ENCODE data around the gene GRIN3A.
"Not testable (repeated sequence)": the region's sequence is repeated elsewhere in the genome, so short reads cannot be mapped to it uniquely, and the experiment has no call there.

GRIN3A gene

GRCh38 chr9:101736717-101737116 is 1.7 kb downstream of the GRIN3A start:
- Histone ChIP-seq H3K4me1 (ENCODE audit: control insufficient read depth, insufficient read depth, low read length) (peaks cover 10% of the 10 kb centered on the region), H3K9me3 (ENCODE audit: control insufficient read depth in 2 of 2, low read length in 2 of 2) (no peaks in the 10 kb centered on the region), H3K4me3 (ENCODE audit: low read length in 2 of 2) (no peak overlapping the region), H3K36me3 (ENCODE audit: control insufficient read depth in 2 of 2, insufficient read depth in 2 of 2, low read length in 2 of 2) (no peaks in the 10 kb centered on the region), H3K27me3 (ENCODE audit: control insufficient read depth in 1 of 2, insufficient read depth in 2 of 2, low read length in 2 of 2) (peaks cover 22 to 25% of the 10 kb centered on the region in 2 donors), H3K9ac (ENCODE audit: low read length in 2 of 2) (no peak overlapping the region), H3K27ac (ENCODE audit: low read length) (no peak overlapping the region)

DNA sequence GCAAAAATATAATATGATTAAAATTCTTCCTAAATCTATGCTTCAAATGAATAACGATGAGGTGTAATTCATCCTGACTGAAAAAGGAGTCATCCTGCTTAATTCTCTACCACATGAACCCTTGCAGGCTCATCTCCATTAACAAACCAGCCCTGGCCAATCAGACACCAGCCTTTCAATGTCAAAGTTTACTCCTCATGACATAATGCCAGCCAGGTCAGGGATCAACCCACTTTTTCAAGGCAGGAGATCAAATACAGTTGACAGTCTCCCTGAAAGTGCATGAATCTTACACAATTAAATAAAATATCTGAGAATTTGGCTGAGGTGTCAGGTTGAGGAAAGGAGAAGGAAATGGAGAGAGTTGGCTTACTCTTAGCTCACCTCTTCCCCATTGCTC is 7.0 kb downstream of the GRIN3A start:
- H3K4me3 ChIP-seq (ENCODE audit: low read length in 2 of 2), result no peak overlapping the region
- no peaks in the 10 kb centered on the region for H3K36me3 ChIP-seq (ENCODE audit: control insufficient read depth in 2 of 2, insufficient read depth in 2 of 2, low read length in 2 of 2)
- peaks cover 0 to 3% of the 10 kb centered on the region in 2 donors for H3K27me3 ChIP-seq (ENCODE audit: control insufficient read depth in 1 of 2, insufficient read depth in 2 of 2, low read length in 2 of 2)
- no peak overlapping the region for H3K9ac ChIP-seq (ENCODE audit: low read length in 2 of 2)
- no peaks in the 10 kb centered on the region for H3K9me3 ChIP-seq (ENCODE audit: control insufficient read depth in 2 of 2, low read length in 2 of 2)
- H3K27ac ChIP-seq (ENCODE audit: low read length), result no peak overlapping the region
- H3K4me1 ChIP-seq (ENCODE audit: control insufficient read depth, insufficient read depth, low read length), result no peaks in the 10 kb centered on the region

DNA sequence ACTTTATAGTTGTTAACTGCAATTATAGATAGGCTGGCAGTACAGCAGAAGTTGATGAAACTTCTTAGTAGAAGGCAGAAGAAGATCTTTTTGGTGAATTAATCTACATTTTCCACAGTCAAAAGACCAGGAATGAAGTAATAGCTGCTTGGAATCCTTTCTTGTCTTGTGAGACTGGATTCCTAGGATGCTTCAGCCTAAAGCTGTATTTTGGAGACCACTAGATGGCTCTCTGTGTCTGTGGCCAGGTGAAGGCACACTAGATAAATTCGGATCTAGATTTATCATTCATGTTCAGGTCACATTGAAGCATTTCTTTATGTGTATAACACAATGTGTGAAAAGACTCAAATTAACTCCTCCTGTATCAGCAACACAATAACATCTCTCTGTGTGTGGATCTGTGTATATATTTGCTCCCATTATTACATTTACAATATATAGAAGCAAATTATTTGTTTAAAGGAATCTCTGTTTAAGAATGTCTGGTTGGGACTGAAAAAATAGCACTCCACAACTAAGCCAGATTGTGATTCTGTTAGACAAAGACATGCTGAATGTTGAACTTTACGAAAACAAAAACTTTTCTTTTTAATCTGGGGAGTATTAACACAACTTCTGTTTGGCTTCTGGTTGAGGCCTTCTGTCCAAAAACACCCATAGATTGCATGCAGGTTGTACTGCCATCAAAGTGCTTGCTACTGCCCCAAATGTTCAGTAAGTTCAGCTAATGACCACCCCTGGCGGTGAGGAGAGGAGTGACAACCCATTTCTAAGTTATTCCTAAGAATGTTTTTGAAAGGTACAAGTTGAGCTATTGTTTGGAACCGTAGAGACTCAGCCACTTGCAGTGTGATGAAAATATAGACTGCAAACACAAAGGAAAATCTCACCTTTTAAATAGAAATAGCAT is 10.6 kb downstream of the GRIN3A start:
- Histone ChIP-seq H3K36me3 (ENCODE audit: control insufficient read depth in 2 of 2, insufficient read depth in 2 of 2, low read length in 2 of 2) (no peaks in the 10 kb centered on the region), H3K4me3 (ENCODE audit: low read length in 2 of 2) (no peak overlapping the region), H3K27me3 (ENCODE audit: control insufficient read depth in 1 of 2, insufficient read depth in 2 of 2, low read length in 2 of 2) (no peaks in the 10 kb centered on the region), H3K4me1 (ENCODE audit: control insufficient read depth, insufficient read depth, low read length) (no peaks in the 10 kb centered on the region), H3K9ac (ENCODE audit: low read length in 2 of 2) (no peak overlapping the region), H3K9me3 (ENCODE audit: control insufficient read depth in 2 of 2, low read length in 2 of 2) (no peaks in the 10 kb centered on the region), H3K27ac (ENCODE audit: low read length) (no peak overlapping the region)

DNA sequence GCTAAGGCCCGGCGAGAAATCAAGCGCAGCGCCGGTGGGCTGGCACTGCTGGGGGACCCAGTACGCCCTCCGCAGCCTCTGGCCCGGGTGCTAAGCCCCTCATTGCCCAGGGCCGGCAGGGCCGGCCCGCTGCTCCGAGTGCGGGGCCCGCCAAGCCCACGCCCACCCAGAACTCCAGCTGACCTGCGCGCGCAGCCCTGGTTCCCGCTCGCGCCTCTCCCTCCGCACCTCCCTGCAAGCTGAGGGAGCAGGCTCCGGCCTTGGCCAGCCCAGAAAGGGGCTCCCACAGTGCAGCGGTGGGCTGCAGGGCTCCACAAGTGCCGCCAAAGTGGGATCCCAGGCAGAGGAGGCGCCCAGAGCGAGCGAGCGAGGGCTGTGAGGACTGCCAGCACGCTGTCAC is 14.2 kb downstream of the GRIN3A start:
- H3K4me1 ChIP-seq (ENCODE audit: control insufficient read depth, insufficient read depth, low read length); H3K36me3 ChIP-seq (ENCODE audit: control insufficient read depth in 2 of 2, insufficient read depth in 2 of 2, low read length in 2 of 2); H3K9ac ChIP-seq (ENCODE audit: low read length in 2 of 2); H3K27me3 ChIP-seq (ENCODE audit: control insufficient read depth in 1 of 2, insufficient read depth in 2 of 2, low read length in 2 of 2); H3K9me3 ChIP-seq (ENCODE audit: control insufficient read depth in 2 of 2, low read length in 2 of 2); H3K27ac ChIP-seq (ENCODE audit: low read length); H3K4me3 ChIP-seq (ENCODE audit: low read length in 2 of 2): not testable (repeated sequence)

- H3K27ac ChIP-seq (ENCODE audit: low read length), result no peak overlapping the region
These were observed 20.3 kb downstream of the GRIN3A start for GRCh38 chr9:101718192-101718591.

GRCh38 chr9:101716629-101717028 is 21.8 kb downstream of the GRIN3A start:
- Histone ChIP-seq H3K36me3 (ENCODE audit: control insufficient read depth in 2 of 2, insufficient read depth in 2 of 2, low read length in 2 of 2) (no peaks in the 10 kb centered on the region), H3K27me3 (ENCODE audit: control insufficient read depth in 1 of 2, insufficient read depth in 2 of 2, low read length in 2 of 2) (no peaks in the 10 kb centered on the region), H3K27ac (ENCODE audit: low read length) (no peak overlapping the region), H3K4me3 (ENCODE audit: low read length in 2 of 2) (no peak overlapping the region), H3K4me1 (ENCODE audit: control insufficient read depth, insufficient read depth, low read length) (no peaks in the 10 kb centered on the region), H3K9me3 (ENCODE audit: control insufficient read depth in 2 of 2, low read length in 2 of 2) (no peaks in the 10 kb centered on the region), H3K9ac (ENCODE audit: low read length in 2 of 2) (no peak overlapping the region)

More at GRCh38 chr9:101718192-101718591, 20.3 kb downstream of the GRIN3A start:
- Histone ChIP-seq H3K9ac (ENCODE audit: low read length in 2 of 2) (no peak overlapping the region), H3K36me3 (ENCODE audit: control insufficient read depth in 2 of 2, insufficient read depth in 2 of 2, low read length in 2 of 2) (no peaks in the 10 kb centered on the region), H3K9me3 (ENCODE audit: control insufficient read depth in 2 of 2, low read length in 2 of 2) (no peaks in the 10 kb centered on the region), H3K4me3 (ENCODE audit: low read length in 2 of 2) (no peak overlapping the region), H3K27me3 (ENCODE audit: control insufficient read depth in 1 of 2, insufficient read depth in 2 of 2, low read length in 2 of 2) (no peaks in the 10 kb centered on the region), H3K4me1 (ENCODE audit: control insufficient read depth, insufficient read depth, low read length) (no peaks in the 10 kb centered on the region)

DNA sequence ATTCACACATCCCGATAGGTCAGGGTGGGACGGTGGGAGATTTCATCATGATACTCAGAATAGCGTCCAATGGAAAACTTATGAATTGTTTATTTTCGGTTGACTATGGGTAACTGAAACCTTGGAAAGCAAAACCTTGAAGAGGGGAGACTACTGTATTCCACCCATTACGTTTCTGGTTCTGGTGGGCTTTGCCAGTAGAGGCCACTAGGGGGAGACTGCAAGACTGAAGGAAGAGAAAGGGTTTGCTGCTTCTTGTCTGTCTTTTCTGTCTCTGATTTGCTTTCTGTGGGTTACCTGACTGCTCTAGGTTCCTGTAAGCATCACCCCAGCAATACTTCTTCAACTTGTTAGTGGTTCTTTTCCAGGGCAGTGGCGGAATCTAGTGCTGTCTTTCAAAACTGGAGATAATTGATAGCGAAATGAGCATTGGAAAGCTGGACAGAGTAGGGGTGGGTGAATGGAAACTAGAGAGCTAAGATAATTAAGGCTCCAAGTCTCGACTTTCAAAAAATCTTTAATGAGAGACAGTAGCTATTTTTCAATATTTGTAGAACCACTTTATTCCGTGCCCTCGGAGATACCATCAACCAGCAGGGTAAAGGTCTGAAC is 27.0 kb downstream of the GRIN3A start:
- Histone ChIP-seq H3K9me3 (ENCODE audit: control insufficient read depth in 2 of 2, low read length in 2 of 2) (no peaks in the 10 kb centered on the region), H3K4me3 (ENCODE audit: low read length in 2 of 2) (no peak overlapping the region), H3K27ac (ENCODE audit: low read length) (no peak overlapping the region), H3K36me3 (ENCODE audit: control insufficient read depth in 2 of 2, insufficient read depth in 2 of 2, low read length in 2 of 2) (no peaks in the 10 kb centered on the region), H3K9ac (ENCODE audit: low read length in 2 of 2) (no peak overlapping the region), H3K4me1 (ENCODE audit: control insufficient read depth, insufficient read depth, low read length) (no peaks in the 10 kb centered on the region), H3K27me3 (ENCODE audit: control insufficient read depth in 1 of 2, insufficient read depth in 2 of 2, low read length in 2 of 2) (peaks cover 0 to 6% of the 10 kb centered on the region in 2 donors)

DNA sequence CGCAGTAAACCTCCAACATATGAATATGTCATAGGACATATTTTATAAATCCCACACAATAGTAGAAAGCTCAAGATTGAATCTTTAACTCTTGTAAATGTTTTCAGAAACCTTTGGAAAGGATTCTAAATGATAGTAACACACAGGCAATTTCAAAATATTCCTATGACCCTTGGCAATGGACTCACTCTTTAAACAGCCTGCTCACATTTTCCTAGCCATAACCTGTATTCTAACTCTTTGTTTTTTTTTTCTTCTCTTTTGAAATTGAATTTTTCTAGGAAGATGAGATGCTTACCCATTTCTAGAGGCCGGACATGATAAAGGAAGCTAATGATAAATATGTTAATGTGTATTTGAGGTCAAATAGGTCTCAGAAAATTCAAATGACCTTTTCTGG is 29.6 kb downstream of the GRIN3A start:
- H3K4me1 ChIP-seq (ENCODE audit: control insufficient read depth, insufficient read depth, low read length), result no peaks in the 10 kb centered on the region
- H3K27me3 ChIP-seq (ENCODE audit: control insufficient read depth in 1 of 2, insufficient read depth in 2 of 2, low read length in 2 of 2), result peaks cover 5 to 11% of the 10 kb centered on the region in 2 donors
- no peak overlapping the region for H3K27ac ChIP-seq (ENCODE audit: low read length)

GRCh38 chr9:101707721-101708120 is 30.7 kb downstream of the GRIN3A start:
- no peaks in the 10 kb centered on the region for H3K36me3 ChIP-seq (ENCODE audit: control insufficient read depth in 2 of 2, insufficient read depth in 2 of 2, low read length in 2 of 2)
- H3K9ac ChIP-seq (ENCODE audit: low read length in 2 of 2), result no peak overlapping the region
- H3K27ac ChIP-seq (ENCODE audit: low read length), result no peak overlapping the region

More for the DNA sequence above, 29.6 kb downstream of the GRIN3A start:
- H3K9ac ChIP-seq (ENCODE audit: low read length in 2 of 2), result no peak overlapping the region
- H3K9me3 ChIP-seq (ENCODE audit: control insufficient read depth in 2 of 2, low read length in 2 of 2), result no peaks in the 10 kb centered on the region
- no peak overlapping the region for H3K4me3 ChIP-seq (ENCODE audit: low read length in 2 of 2)
- no peaks in the 10 kb centered on the region for H3K36me3 ChIP-seq (ENCODE audit: control insufficient read depth in 2 of 2, insufficient read depth in 2 of 2, low read length in 2 of 2)

GRCh38 chr9:101706997-101707396 is 31.4 kb downstream of the GRIN3A start:
- H3K4me3 ChIP-seq (ENCODE audit: low read length in 2 of 2), result no peak overlapping the region
- no peaks in the 10 kb centered on the region for H3K36me3 ChIP-seq (ENCODE audit: control insufficient read depth in 2 of 2, insufficient read depth in 2 of 2, low read length in 2 of 2)
- H3K9me3 ChIP-seq (ENCODE audit: control insufficient read depth in 2 of 2, low read length in 2 of 2), result no peaks in the 10 kb centered on the region
- H3K9ac ChIP-seq (ENCODE audit: low read length in 2 of 2), result no peak overlapping the region
- no peaks in the 10 kb centered on the region for H3K4me1 ChIP-seq (ENCODE audit: control insufficient read depth, insufficient read depth, low read length)
- H3K27ac ChIP-seq (ENCODE audit: low read length), result no peak overlapping the region
- H3K27me3 ChIP-seq (ENCODE audit: control insufficient read depth in 1 of 2, insufficient read depth in 2 of 2, low read length in 2 of 2), result peaks cover 5 to 11% of the 10 kb centered on the region in 2 donors

More at GRCh38 chr9:101707721-101708120, 30.7 kb downstream of the GRIN3A start:
- peaks cover 5 to 11% of the 10 kb centered on the region in 2 donors for H3K27me3 ChIP-seq (ENCODE audit: control insufficient read depth in 1 of 2, insufficient read depth in 2 of 2, low read length in 2 of 2)
- H3K4me1 ChIP-seq (ENCODE audit: control insufficient read depth, insufficient read depth, low read length), result no peaks in the 10 kb centered on the region
- H3K9me3 ChIP-seq (ENCODE audit: control insufficient read depth in 2 of 2, low read length in 2 of 2), result no peaks in the 10 kb centered on the region
- H3K4me3 ChIP-seq (ENCODE audit: low read length in 2 of 2), result no peak overlapping the region

All from stomach smooth muscle (tissue), 2 donors.